Stimulated activated CD4-positive, alpha-beta T cell treated with anti-CD3 and anti-CD28 coated beads, Interleukin-15, amount 100 ng/mL, for 1 hour (primary cell): ENCODE results near the gene OOSP4B.
"Not testable (repeated sequence)": the region's sequence is repeated elsewhere in the genome, so short reads cannot be mapped to it uniquely, and the experiment has no call there.

Experiments used
- DNase-seq, 2 donors: peaks; one replicate each; pipeline ENCODE4 v3.0.0-alpha.2; 2020; ENCODE audit warnings: low read depth in 1 of 2, low spot score in 1 of 2

OOSP4B gene

DNA sequence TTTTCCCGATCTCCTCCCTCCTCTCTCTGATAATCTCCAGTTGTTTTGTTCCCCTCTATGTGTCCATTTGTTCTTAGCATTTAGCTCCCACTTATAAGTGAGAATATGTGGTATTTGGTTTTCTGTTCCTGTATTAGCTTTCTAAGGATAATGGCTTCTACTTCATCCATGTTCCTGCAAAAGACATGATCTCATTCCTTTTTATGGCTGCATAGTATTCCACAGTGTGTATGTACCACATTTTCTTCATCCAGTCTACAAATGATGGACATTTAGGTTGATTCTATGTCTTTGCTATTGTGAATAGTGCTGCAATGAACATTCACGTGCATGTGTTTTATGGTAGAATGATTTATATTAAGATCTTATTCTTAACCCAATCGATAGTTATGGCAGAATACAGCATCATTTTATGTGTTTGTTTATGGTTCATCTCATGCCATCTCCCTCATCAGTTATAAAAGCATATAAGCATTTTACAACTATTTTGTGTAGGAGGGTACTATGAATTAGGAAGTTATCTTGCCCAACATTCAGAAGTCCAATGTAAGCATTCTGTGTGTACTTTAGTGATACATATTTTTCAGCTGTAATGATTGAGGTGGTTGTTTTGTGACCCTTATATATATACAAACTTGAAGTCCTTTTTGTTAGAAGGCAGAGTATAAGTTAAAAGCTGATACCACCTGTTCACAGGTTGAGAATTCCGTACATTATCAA, 42.7 kb downstream of the OOSP4B start:
- no peak for DNase-seq

DNA sequence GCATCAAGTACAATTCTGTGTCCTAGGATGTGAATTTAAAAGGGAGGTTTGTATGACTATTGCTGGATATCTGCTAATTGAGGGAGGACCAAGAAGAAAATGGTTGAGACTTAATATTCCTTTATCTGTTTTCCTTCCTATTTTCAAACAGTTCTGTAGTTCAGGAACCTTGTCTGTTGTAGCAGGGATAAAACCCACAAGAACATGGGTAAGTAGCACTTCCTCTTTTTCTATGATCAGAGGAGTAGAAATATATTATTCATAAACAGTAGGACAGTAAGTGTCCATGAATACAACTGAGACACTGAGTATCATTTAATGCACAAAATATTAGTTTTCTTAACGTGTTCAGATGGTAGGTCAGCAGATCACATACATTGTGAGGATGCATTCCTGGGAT, 47.1 kb downstream of the OOSP4B start:
- no peak for DNase-seq

GRCh38 chr11:60065801-60066200, 48.8 kb downstream of the OOSP4B start:
- DNase-seq = no peak

- DNase-seq = no peak
Measured at GRCh38 chr11:60069450-60069849, 52.5 kb downstream of the OOSP4B start.

GRCh38 chr11:60071644-60072043, 54.7 kb downstream of the OOSP4B start:
- not testable (repeated sequence) for DNase-seq

DNA sequence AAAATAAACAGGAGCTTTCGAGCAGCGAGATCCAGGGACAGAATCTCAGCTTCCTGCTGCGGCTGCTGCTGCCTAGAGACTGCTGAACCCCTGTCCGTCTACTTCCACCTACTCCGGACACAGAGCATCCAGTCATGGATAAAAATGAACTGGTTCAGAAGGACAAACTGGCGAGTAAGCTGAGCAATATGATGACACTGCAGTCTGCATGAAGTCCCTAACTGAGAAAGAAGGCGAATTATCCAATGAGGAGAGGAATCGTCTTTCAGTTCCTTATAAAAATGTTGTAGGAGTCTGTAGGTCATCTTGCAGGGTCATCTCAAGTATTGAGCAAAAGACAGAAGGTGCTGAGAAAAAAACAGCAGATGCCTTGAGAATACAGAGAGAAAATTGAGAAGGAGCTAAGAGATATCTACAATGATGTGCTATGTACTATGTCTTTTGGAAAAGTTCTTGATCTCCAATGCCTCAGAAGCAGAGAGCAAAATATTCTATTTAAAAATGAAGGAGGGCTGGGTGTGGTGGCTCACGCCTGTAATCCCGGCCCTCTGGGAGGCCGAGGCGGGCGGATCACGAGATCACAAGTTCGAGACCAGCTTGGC, 60.3 kb downstream of the OOSP4B start:
- no peak for DNase-seq

DNA sequence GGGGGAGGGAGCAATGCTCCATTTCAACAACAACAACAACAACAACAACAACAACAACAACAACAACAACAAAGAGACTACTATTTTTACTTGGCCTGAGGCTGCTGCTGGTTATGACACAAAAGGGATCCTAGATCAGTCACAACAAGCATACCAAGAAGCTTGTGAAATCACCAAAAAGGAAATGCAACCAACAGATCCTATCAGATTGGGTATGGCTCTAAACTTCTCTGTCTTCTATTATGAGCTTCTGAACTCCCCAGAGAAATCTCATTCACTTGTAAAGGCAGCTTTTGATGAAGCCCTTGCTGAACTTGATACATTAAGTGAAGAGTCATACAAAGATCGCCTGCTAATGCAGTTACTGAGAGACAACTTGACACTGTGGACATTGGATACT, 61.0 kb downstream of the OOSP4B start:
- no peak for DNase-seq

- DNase-seq = no peak
Measured at GRCh38 chr11:60078745-60079144, 61.8 kb downstream of the OOSP4B start.

DNA sequence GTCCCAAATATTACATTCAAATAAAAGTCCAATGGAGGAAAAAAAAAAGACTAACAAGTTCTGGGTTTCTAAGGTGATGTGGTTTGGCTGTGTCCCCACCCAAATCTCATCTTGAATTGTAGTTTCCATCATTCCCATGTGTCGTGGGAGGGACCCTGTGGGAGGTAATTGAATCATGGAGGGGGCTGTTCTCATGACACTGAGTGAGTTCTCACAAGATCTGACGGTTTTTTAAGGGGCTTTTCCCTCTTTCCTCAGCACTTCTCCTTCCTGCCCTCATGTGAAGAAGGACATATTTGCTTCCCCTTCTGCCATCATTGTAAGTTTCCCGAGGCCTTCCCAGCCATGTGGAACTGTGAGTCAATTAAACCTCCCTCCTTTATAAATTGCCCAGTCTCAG, 63.6 kb downstream of the OOSP4B start:
- DNase-seq = no peak
